Measurements from ENCODE around the gene RAPGEF1.

DNA sequence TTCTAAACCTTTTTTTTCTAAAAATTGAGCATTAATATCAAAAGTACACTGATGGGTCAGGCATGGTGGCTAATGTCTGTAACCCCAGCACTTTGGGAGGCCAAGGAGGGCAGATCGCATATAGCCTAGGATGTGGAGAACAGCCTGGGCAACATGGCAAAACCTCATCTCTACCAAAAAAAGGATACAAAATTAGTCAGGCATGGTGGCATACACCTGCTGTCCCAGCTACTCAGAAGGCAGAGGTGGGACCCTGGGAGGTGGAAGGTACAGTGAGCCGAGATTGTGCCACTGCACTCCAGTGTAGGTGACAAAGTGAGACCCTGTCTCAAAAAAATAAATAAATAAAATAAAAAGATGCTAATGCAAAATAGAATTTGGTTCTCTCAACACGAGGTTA is 49.4 kb downstream of the RAPGEF1 start:
- TF ChIP-seq EZH2 (IDR thresholded peaks at IDR 0.05; ENCODE audit: low read depth, unreplicated experiment) (no peak), CTCF (conservative IDR thresholded peaks at IDR 0.05; ENCODE audit: low read depth in 2 of 2) (no peak), STAT1 (IDR thresholded peaks at IDR 0.05; ENCODE audit: unreplicated experiment) (no peak), POLR2AphosphoS5 (IDR thresholded peaks at IDR 0.05; ENCODE audit: low read depth) (no peak), ZNF114 (CRISPR knock-in tag; IDR thresholded peaks at IDR 0.05) (no peak), EZH2phosphoT487 (IDR thresholded peaks at IDR 0.05; ENCODE audit: unreplicated experiment) (no peak), REST (IDR thresholded peaks at IDR 0.05; ENCODE audit: unreplicated experiment) (no peak), CREB1 (CRISPR knock-in tag; IDR thresholded peaks at IDR 0.05; ENCODE audit: low read depth) (no peak), ZNF331 (CRISPR knock-in tag; IDR thresholded peaks at IDR 0.05; ENCODE audit: low read depth) (no peak)
